Measurements from ENCODE around the gene VSIG10L.
A peak's percentile ranks its signal among the peaks of the same experiment; 100 is the strongest.

Gene VSIG10L

GRCh38 chr19:51365211-51365964 is 23.4 kb upstream of the VSIG10L start:
- peak; percentile 48 for DNase-seq (ENCODE audit: low spot score)

GRCh38 chr19:51364200-51365106 is 22.5 kb upstream of the VSIG10L start:
- peak; percentile 35 for DNase-seq (ENCODE audit: low spot score)

GRCh38 chr19:51361239-51361638 is 19.3 kb upstream of the VSIG10L start:
- no peak for DNase-seq (ENCODE audit: low spot score)

- peak; percentile 22 for DNase-seq (ENCODE audit: low spot score)
Observed at GRCh38 chr19:51359294-51359693, 17.4 kb upstream of the VSIG10L start.

GRCh38 chr19:51357952-51358351 is 16.0 kb upstream of the VSIG10L start:
- no peak for DNase-seq (ENCODE audit: low spot score)

- DNase-seq (ENCODE audit: low spot score) = no peak
Observed at GRCh38 chr19:51356159-51356801, 14.3 kb upstream of the VSIG10L start.

- peak; percentile 92 for DNase-seq (ENCODE audit: low spot score)
Observed at GRCh38 chr19:51354742-51355148, 12.8 kb upstream of the VSIG10L start.

GRCh38 chr19:51354103-51354741 is 12.3 kb upstream of the VSIG10L start:
- DNase-seq (ENCODE audit: low spot score) = no peak

- no peak for DNase-seq (ENCODE audit: low spot score)
Observed at GRCh38 chr19:51352783-51353360, 10.9 kb upstream of the VSIG10L start.

GRCh38 chr19:51351266-51351990 is 9.5 kb upstream of the VSIG10L start:
- DNase-seq (ENCODE audit: low spot score) = no peak

GRCh38 chr19:51347209-51347928 is 5.4 kb upstream of the VSIG10L start:
- no peak for DNase-seq (ENCODE audit: low spot score)

GRCh38 chr19:51346742-51347141 is 4.8 kb upstream of the VSIG10L start:
- DNase-seq (ENCODE audit: low spot score) = no peak

GRCh38 chr19:51345076-51345620 is 3.2 kb upstream of the VSIG10L start:
- no peak for DNase-seq (ENCODE audit: low spot score)

GRCh38 chr19:51342631-51343569 is 961 bp upstream of the VSIG10L start:
- DNase-seq (ENCODE audit: low spot score) = no peak

- DNase-seq (ENCODE audit: low spot score) = no peak
Observed at GRCh38 chr19:51341066-51341465, 873 bp downstream of the VSIG10L start.

GRCh38 chr19:51339687-51340656 is 2.0 kb downstream of the VSIG10L start:
- peak; percentile 98 for DNase-seq (ENCODE audit: low spot score)

GRCh38 chr19:51339313-51339686 is 2.6 kb downstream of the VSIG10L start:
- no peak for DNase-seq (ENCODE audit: low spot score)
